ENCODE data around the gene B9D1. TPM values are rescaled to one million over a fixed set of nuclear protein-coding genes. Genes with fewer than 3 reads are reported as not detected.

B9D1 gene
- 16.0 TPM for polyA plus RNA-seq (2013, experiment 1 of 2; ENCODE audit: insufficient read length)
- polyA plus RNA-seq (2013, experiment 2 of 2; ENCODE audit: insufficient read length) = 16.1 TPM

GRCh38 chr17:19362277-19363113 lies at the start of gene B9D1:
TSS of gene B9D1 (minus strand) at chr17:19362723. CDS start at chr17:19362569, 154 bp downstream.
- peak; percentile 86 for DNase-seq

DNA sequence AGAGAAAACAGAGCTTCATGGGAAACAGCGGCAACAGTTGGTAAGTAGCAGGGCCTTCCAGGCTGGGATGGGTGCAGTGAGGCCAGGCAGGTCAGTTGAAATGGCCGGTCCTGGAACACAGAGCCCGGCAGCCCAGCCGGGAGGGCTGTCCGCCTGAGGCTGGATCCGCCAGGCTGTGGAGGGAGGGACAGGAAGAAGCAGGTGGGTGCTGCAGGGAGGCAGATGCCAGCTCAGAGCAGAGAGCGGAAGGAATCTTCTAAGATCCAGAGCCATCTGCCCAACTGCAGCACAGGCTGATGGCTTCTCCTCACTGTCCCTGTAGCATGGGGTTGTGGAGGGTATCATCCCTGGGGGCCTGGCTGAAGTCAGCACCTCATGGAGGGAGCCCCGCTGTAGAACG lies 49.1 kb upstream of the B9D1 start:
- DNase-seq = no peak

DNA sequence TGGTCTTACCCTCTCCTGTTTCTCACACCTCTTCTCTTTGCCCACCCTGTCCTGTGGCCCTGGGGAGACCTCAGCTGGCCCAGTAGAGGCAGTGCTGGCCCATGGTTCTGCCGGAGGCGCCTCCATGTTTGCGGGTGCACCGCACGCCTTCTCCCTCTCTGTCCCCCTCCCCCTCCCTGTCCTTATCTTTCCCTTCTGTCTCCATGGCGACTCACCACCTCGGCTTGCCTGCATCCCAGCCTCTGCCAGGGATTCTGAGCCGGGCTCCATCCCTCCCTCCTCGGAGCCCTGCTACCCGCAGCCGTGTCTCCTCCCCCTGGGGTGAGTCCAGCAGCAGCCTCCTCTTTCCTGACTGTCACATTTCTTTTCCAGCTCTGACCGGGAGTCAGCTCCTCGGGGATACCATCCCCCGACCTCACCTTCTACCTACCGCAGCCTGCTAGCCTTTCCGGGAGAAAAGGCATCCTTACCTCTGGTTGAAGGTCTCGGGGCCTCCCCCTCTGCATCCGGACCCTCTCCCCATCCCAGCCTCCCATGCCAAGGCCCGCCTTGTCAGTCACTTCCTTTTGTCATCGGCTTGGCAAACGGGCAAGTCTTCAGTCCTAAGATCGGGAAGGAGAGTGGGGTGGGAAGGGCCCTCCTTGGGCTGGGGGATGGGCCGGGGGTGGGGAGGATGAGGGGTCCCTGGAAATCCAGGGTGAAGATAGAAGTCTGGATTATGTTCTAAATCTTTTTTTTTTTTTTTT lies 48.5 kb upstream of the B9D1 start, which contains the start of gene RNF112:
Gene RNF112, plus strand, starts transcription at position 358 of the 746 bp plus-strand sequence. Its CDS starts 177 bp downstream, at position 535.
- peak; percentile 46 for DNase-seq

GRCh38 chr17:19410091-19410490 lies 47.6 kb upstream of the B9D1 start:
- DNase-seq = no peak

DNA sequence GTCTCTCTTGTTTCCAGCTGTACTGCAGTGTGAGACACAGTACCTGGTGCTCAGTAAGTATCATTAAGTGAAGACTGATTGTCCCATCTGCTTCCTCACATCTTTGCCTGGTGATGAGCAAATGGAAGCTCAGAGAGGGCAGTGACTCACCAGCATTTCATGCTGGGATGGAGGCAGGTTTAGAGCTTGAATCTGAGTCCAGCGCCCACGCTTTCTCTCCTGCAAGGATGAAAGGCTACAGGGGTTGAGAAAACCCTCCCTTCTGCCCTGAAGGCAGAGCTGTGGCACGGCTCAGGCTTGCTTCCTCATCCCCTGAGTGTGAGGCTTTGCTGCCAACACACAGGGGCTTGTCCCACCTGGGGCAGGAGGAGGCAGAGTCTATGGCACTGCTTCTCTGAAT lies 47.0 kb upstream of the B9D1 start:
- peak; percentile 33 for DNase-seq

GRCh38 chr17:19409066-19409465 lies 46.5 kb upstream of the B9D1 start:
- no peak for DNase-seq

DNA sequence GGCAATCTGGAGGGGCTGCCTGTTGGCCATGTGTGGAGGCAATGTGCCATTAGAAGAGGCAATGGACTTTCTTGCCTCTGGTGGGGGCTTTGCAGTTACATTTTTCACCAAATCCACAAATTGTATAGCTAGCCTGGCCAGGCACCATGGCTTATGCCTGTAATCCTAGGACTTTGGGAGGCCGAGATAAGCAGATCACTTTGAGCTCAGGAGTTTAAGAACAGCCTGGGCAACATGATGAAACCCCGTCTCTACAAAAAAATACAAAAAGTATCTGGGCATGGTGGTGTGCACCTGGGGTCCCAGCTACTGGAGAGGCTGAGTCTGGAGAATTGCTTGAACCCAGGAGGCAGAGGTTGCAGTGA lies 45.8 kb upstream of the B9D1 start:
- DNase-seq = no peak

- no peak for DNase-seq
Measured at GRCh38 chr17:19407601-19408345, 45.2 kb upstream of the B9D1 start.

DNA sequence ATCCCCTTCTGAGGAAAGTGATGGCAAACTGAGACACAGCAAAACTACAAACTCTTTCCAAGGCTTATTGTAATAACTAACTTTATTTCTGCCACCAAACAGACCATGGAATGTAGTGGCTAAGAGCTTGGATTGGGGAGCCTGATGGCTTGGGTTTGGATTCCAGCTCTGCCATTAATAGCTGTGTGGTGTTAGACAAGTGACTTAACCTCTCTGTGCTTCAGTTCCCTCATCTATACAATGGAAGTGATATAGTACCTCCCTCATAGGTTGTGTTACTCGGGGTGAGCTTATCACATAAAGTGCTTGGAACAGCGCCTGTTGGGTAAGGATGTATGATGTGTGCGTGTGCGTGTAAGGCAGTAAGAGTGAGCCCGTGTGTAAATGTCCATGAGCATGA lies 42.6 kb upstream of the B9D1 start:
- DNase-seq = no peak

DNA sequence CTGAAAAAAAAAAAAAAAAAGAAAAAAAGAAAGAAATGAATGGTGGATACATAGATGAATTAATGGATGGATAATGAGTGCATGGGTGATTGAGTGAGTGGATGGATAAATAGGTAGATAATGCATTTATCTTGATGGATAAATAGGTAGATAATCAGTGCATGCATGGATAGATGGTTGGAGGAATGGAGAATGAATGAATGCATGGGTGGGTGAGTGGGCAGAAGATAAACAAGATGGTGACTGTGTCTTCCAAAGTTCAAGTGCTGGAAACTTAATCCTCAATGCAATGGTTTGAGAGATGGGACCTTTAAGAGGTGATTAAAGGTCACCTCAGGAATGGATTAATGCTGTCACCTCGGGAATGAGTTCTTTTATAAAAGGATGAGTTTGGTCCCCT lies 41.7 kb upstream of the B9D1 start:
- DNase-seq = no peak

- DNase-seq = no peak
Measured at GRCh38 chr17:19403021-19403420, 40.5 kb upstream of the B9D1 start.

- no peak for DNase-seq
Measured at GRCh38 chr17:19402171-19402570, 39.6 kb upstream of the B9D1 start.

DNA sequence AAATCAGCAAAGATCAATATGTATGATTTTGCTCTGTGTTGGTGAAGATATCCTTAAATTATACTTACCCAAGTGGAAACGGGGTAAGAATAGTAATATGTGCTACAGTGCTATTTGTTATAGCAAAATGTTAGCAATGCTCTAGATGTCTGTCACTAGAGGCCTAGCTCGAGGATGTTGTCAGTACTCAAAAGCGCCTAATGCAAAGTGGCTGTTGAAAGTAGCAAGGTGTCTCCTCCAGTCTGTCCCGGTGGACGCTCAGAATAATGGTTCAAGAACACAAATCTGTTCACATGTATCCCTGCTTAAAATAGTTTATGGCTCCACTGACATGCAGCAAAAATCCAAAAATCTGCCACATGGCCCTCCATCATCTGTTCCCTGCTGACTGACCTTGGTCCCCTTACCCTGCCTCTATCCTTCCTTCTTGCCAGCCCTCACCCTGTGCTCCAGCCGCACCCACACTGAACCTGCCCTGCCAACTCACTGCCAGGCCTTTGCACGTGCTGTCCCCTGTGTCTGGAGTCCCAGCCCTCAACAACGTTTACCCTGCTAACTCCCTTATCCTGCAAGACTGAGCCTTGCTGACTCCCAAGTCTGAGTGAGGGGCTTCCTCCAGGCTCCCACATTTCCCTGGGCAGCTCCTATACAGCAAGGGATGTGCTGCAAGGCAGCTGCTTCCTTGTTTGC lies 38.9 kb upstream of the B9D1 start:
- DNase-seq = no peak

- no peak for DNase-seq
Measured at GRCh38 chr17:19399750-19400450, 37.4 kb upstream of the B9D1 start.

- DNase-seq = no peak
Measured at GRCh38 chr17:19398301-19399181, 36.0 kb upstream of the B9D1 start.

DNA sequence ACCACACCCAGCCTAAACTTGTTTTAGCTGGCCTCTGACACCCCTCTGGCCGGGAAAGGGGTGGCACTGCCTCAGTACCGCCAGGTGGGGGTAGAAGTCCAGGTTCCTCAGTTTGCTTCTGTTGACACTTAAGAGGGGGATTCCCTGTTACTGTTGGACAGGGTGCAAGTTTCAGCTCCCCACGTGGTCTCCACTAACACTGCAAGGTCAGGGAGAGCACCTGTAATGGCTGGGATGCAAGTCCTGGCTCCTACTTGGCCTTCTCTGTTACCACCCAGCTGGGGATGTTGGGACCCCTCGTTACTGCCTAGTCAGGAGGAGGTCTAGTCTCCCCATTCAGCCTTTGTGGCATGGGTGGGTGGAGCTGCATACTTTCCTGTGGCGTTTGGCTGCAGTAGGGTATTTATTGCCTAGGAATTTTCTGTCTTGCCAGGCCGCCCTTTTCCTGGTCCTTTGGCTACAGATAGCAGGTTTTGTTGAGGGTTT lies 35.1 kb upstream of the B9D1 start:
- no peak for DNase-seq

GRCh38 chr17:19392303-19392702 lies 29.8 kb upstream of the B9D1 start:
- no peak for DNase-seq

GRCh38 chr17:19391432-19391831 lies 28.9 kb upstream of the B9D1 start:
- DNase-seq = no peak

DNA sequence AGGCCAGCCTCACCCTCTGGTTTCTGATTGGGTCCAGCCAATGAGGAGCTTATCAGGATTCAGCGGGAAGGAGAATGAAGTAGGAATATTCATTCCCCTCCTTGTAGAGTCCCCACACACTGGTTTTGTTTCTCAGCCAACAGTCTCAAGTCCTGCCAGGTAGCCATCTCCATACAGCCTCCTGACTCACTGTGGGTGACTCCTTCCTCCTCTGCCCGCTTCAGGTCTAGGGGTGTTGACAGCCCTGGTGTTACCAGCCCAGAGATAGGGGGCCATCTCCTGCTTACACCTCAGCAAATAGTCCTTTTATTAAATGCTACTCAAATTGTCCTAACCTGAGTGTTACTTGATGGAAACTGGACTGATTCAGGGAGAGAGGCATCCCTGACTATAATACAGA lies 28.4 kb upstream of the B9D1 start:
- no peak for DNase-seq
